Adrenal gland (tissue), 12 donors: ENCODE measurements around the gene MFSD2B. TPM values are rescaled to one million over a fixed set of nuclear protein-coding genes. Genes with fewer than 3 reads are reported as not detected.

Experiments
- DNase-seq, 7 donors: peaks; one replicate each; pipeline ENCODE4 v3.0.0-alpha.2; 2019 to 2020
- H3K27ac ChIP-seq, 5 donors: fragments of 200-600 bp; sonication (generic) in 4 of 5; 1 replicate in 3 of 5; 2 replicates in 2 of 5; pipeline versions ENCODE4 v1.5.1 to v1.8.0; 2016 to 2020; ENCODE audit warnings: mild to moderate bottlenecking in 1 of 5
- H3K27me3 ChIP-seq: fragments of 200-600 bp; 2 replicates; pipeline ENCODE4 v1.8.0; 2021
- H3K36me3 ChIP-seq, 2 donors: fragments of 200-600 bp; replicated peaks in 1 of 2; 1 replicate in 1 of 2; 2 replicates in 1 of 2; pipeline versions ENCODE4 v1.5.1 to v1.8.0; 2018 to 2022
- H3K4me1 ChIP-seq, 2 donors: fragments of 200-600 bp; replicated peaks in 1 of 2; 1 replicate in 1 of 2; 2 replicates in 1 of 2; pipeline versions ENCODE4 v1.5.1 to v1.8.0; 2018 to 2021
- H3K4me3 ChIP-seq, 4 donors: fragments of 200-600 bp; sonication (generic) in 3 of 4; one replicate each; pipeline ENCODE4 v1.5.1; 2016 to 2018
- H3K9me3 ChIP-seq, 3 donors: fragments of 200-600 bp; sonication (generic) in 1 of 3; replicated peaks in 1 of 3; 1 replicate in 2 of 3; 2 replicates in 1 of 3; pipeline versions ENCODE4 v1.5.1 to v1.8.0; 2016 to 2021
- CTCF ChIP-seq, 6 experiments: fragments of 450-650 bp in 4 of 6; fragments of 200-600 bp in 2 of 6; sonication (generic) in 1 of 6; IDR thresholded peaks; 1 replicate in 5 of 6; 2 replicates in 1 of 6; pipeline versions ENCODE4 v1.5.1 to v1.8.0; 2016 to 2021; ENCODE audit warnings: antibody characterized with exemption in 6 of 6, mild to moderate bottlenecking in 2 of 6, moderate library complexity in 1 of 6
- POLR2A ChIP-seq, 2 donors: fragments of 450-650 bp; IDR thresholded peaks; one replicate each; pipeline ENCODE4 v1.6.1; 2017; ENCODE audit warnings: antibody characterized with exemption in 2 of 2, mild to moderate bottlenecking in 2 of 2, moderate library complexity in 1 of 2
- WGBS, 4 donors: extraction: QIAGEN DNeasy Blood & Tissue Kit in 2 of 4; methylation state at CpG; one replicate each; pipeline versions ENCODE4 v1.1.5 to v1.1.7; 2013 to 2017; 5-methylcytosine and 5-hydroxymethylcytosine counted together
- intact Hi-C, 2 donors: fragments of 100-400 bp; cut with DNase I; formaldehyde crosslinking; loops; one replicate each; pipeline versions ENCODE4 v1.14.1 to v1.15.0; 2022 to 2023
- polyA plus RNA-seq, 3 donors: library from polyadenylated mRNA; stranded (reverse); fragments of 200-250 nt in 2 of 3; fragments of 350-450 nt in 1 of 3; fragmentation: Illumina TruSeq in 1 of 3; extraction: RNeasy Lipid Tissue Mini Kit (QIAGEN cat#74804) in 1 of 3; gene quantifications; one replicate each; pipeline ENCODE4 v1.2.3, GENCODE V29; 2013 to 2014
- total RNA-seq, 9 donors: library from RNA; depleted of rRNA in 4 of 9; stranded (reverse); fragments of >200 nt in 4 of 9; fragments of 120-200 nt in 1 of 9; fragmentation: NEBNext Ultra II Directional in 1 of 9; extraction: Animal tissue kit (Norgen Biotek cat#: 25700) in 1 of 9; gene quantifications; one replicate each; pipeline versions ENCODE4 v1.1.0 to v1.2.4, GENCODE V29; 2013 to 2023
- donor health status: healthy with polysubstance abuse.
- donor health status: Bipolar disorder and iron deficiency.
- donor health status: DM: yes; HTN: yes; CAD: no.
- donor health status: DM: no; HTN: no; CAD: no.
- donor health status: DM: no; HTN: no; CAD: no.
- donor health status: DM: yes; HTN: yes; CAD: no.

MFSD2B gene
- total and polyA plus RNA-seq, 12 donors, result 0.03 to 0.61 (median 0.30) TPM; not detected in 7

DNA sequence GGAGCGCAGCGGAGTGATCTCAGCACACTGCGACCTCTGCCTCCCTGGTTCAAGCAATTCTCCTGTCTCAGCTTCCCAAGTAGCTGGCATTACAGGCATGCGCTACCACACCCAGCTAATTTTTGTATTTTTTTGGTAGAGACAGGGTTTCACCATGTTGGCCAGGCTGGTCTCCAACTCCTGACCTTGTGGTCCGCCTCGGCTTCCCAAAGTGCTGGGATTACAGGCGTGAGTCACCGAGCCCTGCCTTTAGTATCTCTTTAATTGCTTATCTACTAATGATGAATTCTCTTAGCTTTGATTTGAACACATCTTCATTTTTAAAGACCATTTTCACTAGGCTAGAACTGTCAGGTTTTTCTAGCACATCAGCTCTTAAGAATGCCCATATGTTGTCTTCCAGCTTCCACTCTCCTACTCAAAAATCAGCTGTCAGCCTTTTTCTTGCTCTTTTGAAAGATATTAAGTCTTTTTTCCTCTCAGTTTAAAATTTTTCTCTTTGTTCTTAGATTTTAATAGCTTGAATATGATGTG lies 16.1 kb upstream of the MFSD2B start:
- peak overlapping the region in 1 of 5 donors; percentile 8 for H3K27ac ChIP-seq
- peaks cover 0 to 6% (median 0%) of the 10 kb centered on the region in 3 donors for H3K9me3 ChIP-seq
- peak in 6 of 7 donors; percentile 51 to 73 (median 65) for DNase-seq
- intact Hi-C loops, result no loop called here
- TF ChIP-seq CTCF (IDR thresholded peaks at IDR 0.05) (no peak), POLR2A (IDR thresholded peaks at IDR 0.05) (no peak)
- 70 to 75% (median 75%) methylated on average over 8 of the region's 8 CpGs for WGBS, 4 donors
- H3K4me1 ChIP-seq, result peaks cover 0 to 10% of the 10 kb centered on the region in 2 donors
- no peaks in the 10 kb centered on the region for H3K36me3 ChIP-seq
- no peaks in the 10 kb centered on the region for H3K27me3 ChIP-seq
- H3K4me3 ChIP-seq, result no peak overlapping the region

- H3K27ac ChIP-seq, result no peak overlapping the region
- no peaks in the 10 kb centered on the region for H3K27me3 ChIP-seq
- 48 to 64% (median 52%) methylated on average over 1 of the region's 1 CpG for WGBS, 4 donors
- peaks cover 0 to 2% of the 10 kb centered on the region in 2 donors for H3K36me3 ChIP-seq
- no peak for DNase-seq
- H3K4me3 ChIP-seq, result no peak overlapping the region
- H3K4me1 ChIP-seq, result peaks cover 0 to 10% of the 10 kb centered on the region in 2 donors
- TF ChIP-seq POLR2A (IDR thresholded peaks at IDR 0.05), result no peak
- no peak for TF ChIP-seq CTCF (IDR thresholded peaks at IDR 0.05)
- intact Hi-C loops, result no loop called here
- peaks cover 0 to 6% (median 0%) of the 10 kb centered on the region in 3 donors for H3K9me3 ChIP-seq
These were observed 15.3 kb upstream of the MFSD2B start for GRCh38 chr2:23994567-23994966.

DNA sequence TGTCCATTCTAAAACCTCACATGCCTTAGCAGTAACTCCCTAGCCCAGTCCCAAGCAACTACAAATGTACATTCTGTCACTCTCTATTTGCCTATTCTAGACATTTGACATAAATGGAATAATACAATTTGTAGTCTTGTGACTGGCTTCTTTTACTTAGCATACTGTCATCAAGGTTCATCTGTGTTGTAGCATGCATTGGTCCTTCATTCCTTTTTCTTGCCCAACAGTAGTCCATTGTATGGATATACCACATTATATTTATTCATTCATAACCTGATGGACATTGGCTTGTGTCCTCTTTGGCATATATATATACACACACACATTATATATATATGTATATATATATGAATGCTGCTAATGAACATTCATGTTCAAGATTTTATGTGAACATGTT lies 2.2 kb upstream of the MFSD2B start:
- intact Hi-C loops, result no loop called here
- DNase-seq, result no peak
- no peak overlapping the region for H3K27ac ChIP-seq
- no peaks in the 10 kb centered on the region for H3K36me3 ChIP-seq
- H3K4me3 ChIP-seq, result no peak overlapping the region
- peaks cover 13% of the 10 kb centered on the region for H3K27me3 ChIP-seq
- TF ChIP-seq POLR2A (IDR thresholded peaks at IDR 0.05) (no peak), CTCF (IDR thresholded peaks at IDR 0.05) (no peak)
- H3K4me1 ChIP-seq, result peaks cover 0 to 11% of the 10 kb centered on the region in 2 donors
- no peaks in the 10 kb centered on the region for H3K9me3 ChIP-seq

DNA sequence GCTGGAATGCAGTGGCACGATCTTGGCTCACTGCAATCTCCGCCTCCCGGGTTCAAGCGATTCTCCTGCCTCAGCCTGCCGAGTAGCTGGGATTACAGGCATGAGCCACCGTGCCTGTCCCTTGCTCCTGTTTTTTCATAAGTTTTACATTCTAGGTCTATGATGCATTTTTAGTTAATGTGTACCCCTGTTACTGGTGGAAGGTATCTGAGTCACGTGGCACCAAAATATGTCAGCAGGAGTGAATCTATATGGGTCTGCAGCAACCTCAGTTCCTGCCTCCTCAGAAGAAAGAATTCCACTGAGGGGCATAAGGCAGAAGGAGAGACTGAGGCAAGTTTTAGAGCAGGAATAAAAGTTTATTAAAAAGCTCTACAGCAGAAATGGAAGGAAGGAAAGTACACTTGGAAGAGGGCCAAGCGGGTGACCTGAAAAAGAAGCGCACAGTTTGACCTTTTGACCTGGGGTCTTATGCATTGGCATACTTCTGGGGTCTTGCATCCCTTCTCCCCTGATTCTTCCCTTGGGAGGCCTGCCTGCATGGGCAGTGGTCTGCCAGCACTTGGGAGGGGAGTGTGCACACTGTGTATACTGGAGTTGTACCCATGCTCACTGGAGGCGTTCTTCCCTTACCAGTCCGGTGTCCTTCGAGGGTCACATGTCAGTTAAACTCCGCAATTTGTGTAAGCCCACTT lies 1.1 kb upstream of the MFSD2B start:
- intact Hi-C loops, result no loop called here

More for the DNA sequence above, 1.1 kb upstream of the MFSD2B start:
- Histone ChIP-seq H3K4me3 (no peak overlapping the region), H3K36me3 (no peaks in the 10 kb centered on the region), H3K27me3 (peaks cover 13% of the 10 kb centered on the region), H3K27ac (no peak overlapping the region), H3K4me1 (peaks cover 0 to 11% of the 10 kb centered on the region in 2 donors), H3K9me3 (no peaks in the 10 kb centered on the region)
- 78 to 88% (median 82%) methylated on average over 12 to 13 of the region's 13 CpGs for WGBS, 4 donors
- no peak for TF ChIP-seq CTCF (IDR thresholded peaks at IDR 0.05)
- TF ChIP-seq POLR2A (IDR thresholded peaks at IDR 0.05), result no peak
- no peak for DNase-seq
